SK-N-SH (cell line): ENCODE results near the gene MADD. TPM values are rescaled to one million over a fixed set of nuclear protein-coding genes. Genes with fewer than 3 reads are reported as not detected.

ENCODE experiments used
- CTCF ChIA-PET: fragments of 300-600, 350-600 bp; formaldehyde crosslinking; extraction: SDS; loops from one replicate; lab custom pipeline; 2021; lab: Yijun Ruan, JAX
- POLR2A ChIA-PET: fragments of 350-600 bp; sonication (Branson Sonifier 250); formaldehyde crosslinking; extraction: SDS; loops from one replicate; lab custom pipeline; 2020; ENCODE audit warnings: antibody characterized with exemption, inconsistent platforms; lab: Yijun Ruan, JAX
- DNase-seq: peaks from one replicate; pipeline ENCODE4 v3.0.0; 2012
- H2AFZ ChIP-seq: fragments of 200-600 bp; sonication (generic); 2 replicates; pipeline ENCODE4 v1.8.1; 2016; ENCODE audit warnings: antibody characterized with exemption, mild to moderate bottlenecking, low read depth
- H3F3A ChIP-seq: fragments of 200-600 bp; sonication (generic); replicated peaks from 2 replicates; pipeline ENCODE3; 2016; ENCODE audit warnings: antibody characterized with exemption, mild to moderate bottlenecking; ENCODE audit not compliant: insufficient read depth
- H3K27ac ChIP-seq, 2 experiments: fragments of 200-500 bp in 1 of 2; fragments of 200-600 bp in 1 of 2; sonication (Bioruptor generic) in 1 of 2; sonication (generic), shearing (Covaris generic) in 1 of 2; 2 replicates each; pipeline versions ENCODE4 v1.5.1 to v1.6.1; 2014 to 2016; ENCODE audit warnings: low read depth in 2 of 2, inconsistent platforms in 1 of 2, low read length in 1 of 2, mild to moderate bottlenecking in 1 of 2, mixed read lengths in 1 of 2
- H3K27me3 ChIP-seq: fragments of 200-600 bp; sonication (generic), shearing (Covaris generic); 2 replicates; pipeline ENCODE4 v1.6.1; 2016; ENCODE audit warnings: mixed run types; ENCODE audit not compliant: insufficient read depth
- H3K36me3 ChIP-seq, 2 experiments: fragments of 200-500 bp in 1 of 2; fragments of 200-600 bp in 1 of 2; sonication (Bioruptor generic) in 1 of 2; sonication (generic) in 1 of 2; replicated peaks in 1 of 2; 2 replicates each; pipeline versions ENCODE3 to v1.5.1; 2014 to 2016; ENCODE audit warnings: low read length in 1 of 2, mild to moderate bottlenecking in 1 of 2; ENCODE audit not compliant: insufficient read depth in 2 of 2, control insufficient read depth in 1 of 2
- H3K4me1 ChIP-seq, 2 experiments: fragments of 200-500 bp in 1 of 2; fragments of 200-600 bp in 1 of 2; sonication (Bioruptor generic) in 1 of 2; sonication (generic), shearing (Covaris generic) in 1 of 2; 2 replicates each; pipeline versions ENCODE4 v1.5.1 to v1.6.1; 2014 to 2016; ENCODE audit warnings: low read depth in 1 of 2, low read length in 1 of 2, mixed run types in 1 of 2; ENCODE audit not compliant: insufficient read depth in 2 of 2, control insufficient read depth in 1 of 2
- H3K4me2 ChIP-seq: fragments of 200-600 bp; sonication (generic), shearing (Covaris generic); 2 replicates; pipeline ENCODE4 v1.6.1; 2017; ENCODE audit warnings: mixed run types
- H3K4me3 ChIP-seq, 2 experiments: fragments of 200-500 bp in 1 of 2; fragments of 200-600 bp in 1 of 2; sonication (Bioruptor generic) in 1 of 2; sonication (generic), shearing (Covaris generic) in 1 of 2; 2 replicates each; pipeline versions ENCODE4 v1.5.1 to v1.8.1; 2014 to 2016; ENCODE audit warnings: low read depth in 2 of 2, inconsistent platforms in 1 of 2, low read length in 1 of 2, mild to moderate bottlenecking in 1 of 2, mixed read lengths in 1 of 2, moderate library complexity in 1 of 2
- H3K79me2 ChIP-seq: fragments of 200-600 bp; sonication (generic); 2 replicates; pipeline ENCODE4 v1.8.1; 2017; ENCODE audit warnings: mild to moderate bottlenecking; ENCODE audit not compliant: insufficient read depth
- H3K9ac ChIP-seq: fragments of 200-600 bp; sonication (generic); 2 replicates; pipeline ENCODE4 v1.6.1; 2017; ENCODE audit warnings: mixed run types
- H3K9me2 ChIP-seq: fragments of 200-600 bp; sonication (generic); 2 replicates; pipeline ENCODE4 v1.6.1; 2017; ENCODE audit warnings: mixed run types
- H3K9me3 ChIP-seq: fragments of 200-600 bp; sonication (generic); 2 replicates; pipeline ENCODE4 v1.6.1; 2017; ENCODE audit warnings: mixed run types, mild to moderate bottlenecking, moderate library complexity
- H4K20me1 ChIP-seq: fragments of 200-600 bp; sonication (generic); 2 replicates; pipeline ENCODE4 v1.6.1; 2017; ENCODE audit warnings: mild to moderate bottlenecking, mixed run types; ENCODE audit not compliant: insufficient read depth
- EZH2phosphoT487 ChIP-seq: fragments of 200-600 bp; sonication (generic); IDR thresholded peaks from 2 replicates; pipeline ENCODE4 v1.6.1; 2017; ENCODE audit warnings: low read depth, mixed run types, mild to moderate bottlenecking, antibody characterized with exemption, moderate library complexity, borderline replicate concordance
- FOSL2 ChIP-seq: IDR thresholded peaks from 2 replicates; pipeline ENCODE4 v1.4.0; 2012; ENCODE audit warnings: low read depth, mild to moderate bottlenecking, moderate library complexity, borderline replicate concordance
- FOXM1 ChIP-seq: IDR thresholded peaks from 2 replicates; pipeline ENCODE4 v1.4.0; 2012; ENCODE audit warnings: low read depth, mild to moderate bottlenecking
- GABPA ChIP-seq: IDR thresholded peaks from 2 replicates; pipeline ENCODE4 v1.4.0; 2012; ENCODE audit warnings: low read depth, mild to moderate bottlenecking
- GATA2 ChIP-seq: sonication (generic); formaldehyde crosslinking; IDR thresholded peaks from 2 replicates; pipeline ENCODE4 v1.5.0; 2020; ENCODE audit warnings: mild to moderate bottlenecking, missing genetic modification reagents
- JUND ChIP-seq: IDR thresholded peaks from 2 replicates; pipeline ENCODE4 v1.4.0; 2012
- MEF2A ChIP-seq: IDR thresholded peaks from 2 replicates; pipeline ENCODE4 v1.4.0; 2012; ENCODE audit warnings: low read depth, borderline replicate concordance
- MXI1 ChIP-seq: IDR thresholded peaks from 2 replicates; pipeline ENCODE4 v1.6.1; 2012; ENCODE audit warnings: mild to moderate bottlenecking, low read depth, low read length, improper control_type of control experiment
- NFIC ChIP-seq: IDR thresholded peaks from 2 replicates; pipeline ENCODE4 v1.4.0; 2012; ENCODE audit warnings: borderline replicate concordance
- NRF1 ChIP-seq: IDR thresholded peaks from 2 replicates; pipeline ENCODE4 v1.6.1; 2012; ENCODE audit warnings: low read depth, mild to moderate bottlenecking, low read length
- RAD21 ChIP-seq: IDR thresholded peaks from 2 replicates; pipeline ENCODE4 v1.6.1; 2012; ENCODE audit warnings: mild to moderate bottlenecking, low read length
- RCOR1 ChIP-seq: fragments of 150-350 bp; IDR thresholded peaks from 2 replicates; pipeline ENCODE4 v1.6.1; 2017; ENCODE audit warnings: antibody characterized with exemption, low read length
- TCF12 ChIP-seq: IDR thresholded peaks from 2 replicates; pipeline ENCODE4 v1.4.0; 2012
- TEAD4 ChIP-seq: IDR thresholded peaks from 2 replicates; pipeline ENCODE4 v1.4.0; 2012; ENCODE audit warnings: mild to moderate bottlenecking, borderline replicate concordance; ENCODE audit not compliant: insufficient read depth
- WGBS: methylation state at CpG from one replicate; pipeline ENCODE4 v1.1.6; 2017; ENCODE audit warnings: low lambda C conversion rate; 5-methylcytosine and 5-hydroxymethylcytosine counted together
- polyA plus RNA-seq, 3 experiments: library from polyadenylated mRNA; depleted of rRNA; stranded (reverse); fragments of >200 nt; gene quantifications; 2 replicates each; pipeline ENCODE4 v1.2.3, GENCODE V29; 2012
- TF ChIP-seq, protein P1 (sequence below): IDR thresholded peaks from 2 replicates; pipeline ENCODE4 v1.6.1; 2012; ENCODE audit warnings: mild to moderate bottlenecking, low read depth, low read length, moderate library complexity
- TF ChIP-seq, protein P2 (sequence below): fragments of 150-350 bp; IDR thresholded peaks from 2 replicates; pipeline ENCODE4 v1.6.1; 2016; ENCODE audit warnings: mild to moderate bottlenecking, low read depth, low read length
- TF ChIP-seq, protein P3 (sequence below): IDR thresholded peaks from 2 replicates; pipeline ENCODE4 v1.4.0; 2012; ENCODE audit warnings: low read depth, borderline replicate concordance
- TF ChIP-seq, protein P4 (sequence below): IDR thresholded peaks from 2 replicates; pipeline ENCODE4 v1.4.0; 2012; ENCODE audit warnings: low read depth, borderline replicate concordance

Gene MADD
- polyA plus RNA-seq, 1 of the 3 experiments (the other 2 are of a cell fraction) = 16.4 TPM

DNA sequence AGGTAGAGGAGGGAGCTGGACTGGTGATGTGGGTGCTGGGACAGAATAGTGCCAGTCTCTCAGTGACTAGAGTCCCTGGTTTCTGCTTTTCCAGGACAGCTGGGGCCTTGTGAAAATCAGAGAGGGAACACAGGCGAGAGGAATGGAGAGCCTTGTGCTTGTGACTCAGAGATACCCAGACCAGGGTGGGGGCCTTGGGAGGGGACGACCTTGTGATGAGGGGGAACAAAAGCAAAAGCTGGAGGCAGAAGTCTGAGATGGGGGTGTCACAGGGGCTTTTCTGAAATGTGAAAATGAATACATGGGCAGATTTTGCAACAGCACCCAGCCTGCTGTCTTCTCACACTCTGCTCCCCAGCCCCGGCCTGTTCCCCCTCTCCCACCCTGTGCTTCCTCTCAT, 15.5 kb upstream of the MADD start:
- no peak for DNase-seq
- no peak overlapping the region; the same call in 1 of the 2 replicates for H3K9ac ChIP-seq
- H3K4me3 ChIP-seq = no peak overlapping the region
- peak overlapping the region in 1 of 2 experiments; percentile 34; a peak in 2 of 4 replicates for H3K27ac ChIP-seq
- peaks cover 4% of the 10 kb centered on the region for H3K79me2 ChIP-seq
- ChIA-PET CTCF (interaction anchor here (1.0 to 1.8 kb wide), 7 partner anchors 17 to 101 kb away, joined by 3 to 6 read pairs (median 3); partner anchors contain the start of gene ARFGAP2), POLR2A (interaction anchor here (1.6 kb wide), 1 partner anchor 67 kb away, joined by 6 read pairs; no protein-coding TSS in a partner anchor)
- TF ChIP-seq NFIC = no peak
- no peak for TF ChIP-seq JUND
- no peak for TF ChIP-seq FOSL2
- TF ChIP-seq, protein P1, sequence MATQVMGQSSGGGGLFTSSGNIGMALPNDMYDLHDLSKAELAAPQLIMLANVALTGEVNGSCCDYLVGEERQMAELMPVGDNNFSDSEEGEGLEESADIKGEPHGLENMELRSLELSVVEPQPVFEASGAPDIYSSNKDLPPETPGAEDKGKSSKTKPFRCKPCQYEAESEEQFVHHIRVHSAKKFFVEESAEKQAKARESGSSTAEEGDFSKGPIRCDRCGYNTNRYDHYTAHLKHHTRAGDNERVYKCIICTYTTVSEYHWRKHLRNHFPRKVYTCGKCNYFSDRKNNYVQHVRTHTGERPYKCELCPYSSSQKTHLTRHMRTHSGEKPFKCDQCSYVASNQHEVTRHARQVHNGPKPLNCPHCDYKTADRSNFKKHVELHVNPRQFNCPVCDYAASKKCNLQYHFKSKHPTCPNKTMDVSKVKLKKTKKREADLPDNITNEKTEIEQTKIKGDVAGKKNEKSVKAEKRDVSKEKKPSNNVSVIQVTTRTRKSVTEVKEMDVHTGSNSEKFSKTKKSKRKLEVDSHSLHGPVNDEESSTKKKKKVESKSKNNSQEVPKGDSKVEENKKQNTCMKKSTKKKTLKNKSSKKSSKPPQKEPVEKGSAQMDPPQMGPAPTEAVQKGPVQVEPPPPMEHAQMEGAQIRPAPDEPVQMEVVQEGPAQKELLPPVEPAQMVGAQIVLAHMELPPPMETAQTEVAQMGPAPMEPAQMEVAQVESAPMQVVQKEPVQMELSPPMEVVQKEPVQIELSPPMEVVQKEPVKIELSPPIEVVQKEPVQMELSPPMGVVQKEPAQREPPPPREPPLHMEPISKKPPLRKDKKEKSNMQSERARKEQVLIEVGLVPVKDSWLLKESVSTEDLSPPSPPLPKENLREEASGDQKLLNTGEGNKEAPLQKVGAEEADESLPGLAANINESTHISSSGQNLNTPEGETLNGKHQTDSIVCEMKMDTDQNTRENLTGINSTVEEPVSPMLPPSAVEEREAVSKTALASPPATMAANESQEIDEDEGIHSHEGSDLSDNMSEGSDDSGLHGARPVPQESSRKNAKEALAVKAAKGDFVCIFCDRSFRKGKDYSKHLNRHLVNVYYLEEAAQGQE = no peak
- TF ChIP-seq NRF1 = no peak
- TF ChIP-seq EZH2phosphoT487 = no peak
- TF ChIP-seq FOXM1 = no peak
- no peak for TF ChIP-seq MEF2A
- TF ChIP-seq RCOR1 = no peak
- TF ChIP-seq, protein P2, sequence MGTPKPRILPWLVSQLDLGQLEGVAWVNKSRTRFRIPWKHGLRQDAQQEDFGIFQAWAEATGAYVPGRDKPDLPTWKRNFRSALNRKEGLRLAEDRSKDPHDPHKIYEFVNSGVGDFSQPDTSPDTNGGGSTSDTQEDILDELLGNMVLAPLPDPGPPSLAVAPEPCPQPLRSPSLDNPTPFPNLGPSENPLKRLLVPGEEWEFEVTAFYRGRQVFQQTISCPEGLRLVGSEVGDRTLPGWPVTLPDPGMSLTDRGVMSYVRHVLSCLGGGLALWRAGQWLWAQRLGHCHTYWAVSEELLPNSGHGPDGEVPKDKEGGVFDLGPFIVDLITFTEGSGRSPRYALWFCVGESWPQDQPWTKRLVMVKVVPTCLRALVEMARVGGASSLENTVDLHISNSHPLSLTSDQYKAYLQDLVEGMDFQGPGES = no peak
- no peak for TF ChIP-seq TEAD4
- no peak for TF ChIP-seq GATA2
- TF ChIP-seq, protein P3, sequence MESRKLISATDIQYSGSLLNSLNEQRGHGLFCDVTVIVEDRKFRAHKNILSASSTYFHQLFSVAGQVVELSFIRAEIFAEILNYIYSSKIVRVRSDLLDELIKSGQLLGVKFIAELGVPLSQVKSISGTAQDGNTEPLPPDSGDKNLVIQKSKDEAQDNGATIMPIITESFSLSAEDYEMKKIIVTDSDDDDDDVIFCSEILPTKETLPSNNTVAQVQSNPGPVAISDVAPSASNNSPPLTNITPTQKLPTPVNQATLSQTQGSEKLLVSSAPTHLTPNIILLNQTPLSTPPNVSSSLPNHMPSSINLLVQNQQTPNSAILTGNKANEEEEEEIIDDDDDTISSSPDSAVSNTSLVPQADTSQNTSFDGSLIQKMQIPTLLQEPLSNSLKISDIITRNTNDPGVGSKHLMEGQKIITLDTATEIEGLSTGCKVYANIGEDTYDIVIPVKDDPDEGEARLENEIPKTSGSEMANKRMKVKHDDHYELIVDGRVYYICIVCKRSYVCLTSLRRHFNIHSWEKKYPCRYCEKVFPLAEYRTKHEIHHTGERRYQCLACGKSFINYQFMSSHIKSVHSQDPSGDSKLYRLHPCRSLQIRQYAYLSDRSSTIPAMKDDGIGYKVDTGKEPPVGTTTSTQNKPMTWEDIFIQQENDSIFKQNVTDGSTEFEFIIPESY = no peak
- TF ChIP-seq RAD21 = no peak
- no peak for TF ChIP-seq MXI1
- TF ChIP-seq TCF12 = no peak
- TF ChIP-seq, protein P4, sequence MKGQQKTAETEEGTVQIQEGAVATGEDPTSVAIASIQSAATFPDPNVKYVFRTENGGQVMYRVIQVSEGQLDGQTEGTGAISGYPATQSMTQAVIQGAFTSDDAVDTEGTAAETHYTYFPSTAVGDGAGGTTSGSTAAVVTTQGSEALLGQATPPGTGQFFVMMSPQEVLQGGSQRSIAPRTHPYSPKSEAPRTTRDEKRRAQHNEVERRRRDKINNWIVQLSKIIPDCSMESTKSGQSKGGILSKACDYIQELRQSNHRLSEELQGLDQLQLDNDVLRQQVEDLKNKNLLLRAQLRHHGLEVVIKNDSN = no peak
- no peak for TF ChIP-seq GABPA
- H3F3A ChIP-seq = no peaks in the 10 kb centered on the region
- H3K4me1 ChIP-seq = peaks cover 18 to 25% of the 10 kb centered on the region in 2 experiments; a peak in 2 of 4 replicates
- H4K20me1 ChIP-seq = no peaks in the 10 kb centered on the region
- H3K4me2 ChIP-seq = 0 out of 2 replicates have a peak overlapping the region, but pooled peaks have one; percentile 24
- no peaks in the 10 kb centered on the region for H3K9me3 ChIP-seq
- WGBS = 81% methylated on average over 3 of the region's 3 CpGs
- no peaks in the 10 kb centered on the region for H3K27me3 ChIP-seq
- no peaks in the 10 kb centered on the region for H3K36me3 ChIP-seq
- H3K9me2 ChIP-seq = no peaks in the 10 kb centered on the region
- H2AFZ ChIP-seq = no peak overlapping the region; the same call in 1 of the 2 replicates
